Caco-2 (cell line): ENCODE results near the gene PMEPA1. TPM values are rescaled to one million over a fixed set of nuclear protein-coding genes. Genes with fewer than 3 reads are reported as not detected.

ENCODE experiments used
- BruUV-seq: library from RNA; stranded (reverse); fragments of 400-500 nt; replicated peaks from 2 replicates; lab custom pipeline; 2021; lab: Mats Ljungman, UMichigan
- CTCF ChIA-PET: fragments of 300-600 bp; sonication (Branson Sonifier 250); formaldehyde crosslinking; loops from one replicate; lab custom pipeline; 2022; ENCODE audit warnings: antibody characterized with exemption; lab: Charles Lee
- POLR2A ChIA-PET: fragments of 300-600 bp; sonication (Branson Sonifier 250); formaldehyde crosslinking; loops from one replicate; lab custom pipeline; 2022; ENCODE audit warnings: antibody characterized with exemption; lab: Charles Lee
- DNase-seq, 2 experiments: peaks; one replicate each; pipeline versions ENCODE4 v3.0.0 to v3.0.0-alpha.2; 2020 to 2022
- H3K27me3 ChIP-seq: replicated peaks from 2 replicates; pipeline ENCODE4 v1.6.0; 2011; ENCODE audit warnings: low read length; ENCODE audit not compliant: control insufficient read depth, insufficient read depth
- H3K36me3 ChIP-seq: 2 replicates; pipeline ENCODE4 v1.5.1; 2011; ENCODE audit warnings: low read length; ENCODE audit not compliant: control insufficient read depth, insufficient read depth
- H3K4me1 ChIP-seq: fragments of 250-450 bp; sonication (Bioruptor Pico); 2 replicates; pipeline ENCODE4 v1.5.1; 2020; ENCODE audit warnings: mild to moderate bottlenecking
- H3K4me3 ChIP-seq: 2 replicates; pipeline ENCODE4 v1.5.1; 2011; ENCODE audit warnings: low read depth, mild to moderate bottlenecking, control low read depth, low read length
- H3K9me3 ChIP-seq: fragments of 250-450 bp; sonication (Bioruptor Pico); 2 replicates; pipeline ENCODE4 v1.5.1; 2020; ENCODE audit warnings: mild to moderate bottlenecking, moderate library complexity
- H3K27ac Mint-ChIP-seq: one replicate; pipeline ENCODE4 v1.8.0; 2022; ENCODE audit warnings: mixed read lengths; ENCODE audit not compliant: unreplicated experiment
- H3K27me3 Mint-ChIP-seq: one replicate; pipeline ENCODE4 v1.8.0; 2022; ENCODE audit warnings: mixed read lengths; ENCODE audit not compliant: insufficient read depth, unreplicated experiment
- H3K36me3 Mint-ChIP-seq: one replicate; pipeline ENCODE4 v1.8.0; 2022; ENCODE audit warnings: mild to moderate bottlenecking, mixed read lengths; ENCODE audit not compliant: insufficient read depth, unreplicated experiment
- H3K4me1 Mint-ChIP-seq: one replicate; pipeline ENCODE4 v1.8.0; 2022; ENCODE audit warnings: low read depth, mixed read lengths; ENCODE audit not compliant: unreplicated experiment
- H3K4me3 Mint-ChIP-seq: one replicate; pipeline ENCODE4 v1.8.0; 2022; ENCODE audit warnings: mild to moderate bottlenecking, moderate library complexity, mixed read lengths; ENCODE audit not compliant: unreplicated experiment
- H3K9me3 Mint-ChIP-seq: one replicate; pipeline ENCODE4 v1.8.0; 2022; ENCODE audit warnings: mixed read lengths; ENCODE audit not compliant: unreplicated experiment
- CTCF ChIP-seq, 2 experiments: fragments of 200-600 bp in 1 of 2; IDR thresholded peaks; 1 replicate in 1 of 2; 2 replicates in 1 of 2; pipeline versions ENCODE4 v1.5.1 to v1.8.0; 2011 to 2022; ENCODE audit warnings: antibody characterized with exemption in 1 of 2, control low read depth in 1 of 2, inconsistent platforms in 1 of 2, low read depth in 1 of 2, low read length in 1 of 2, mild to moderate bottlenecking in 1 of 2, moderate library complexity in 1 of 2; ENCODE audit not compliant: insufficient read depth in 1 of 2, severe bottlenecking in 1 of 2, unreplicated experiment in 1 of 2
- intact Hi-C: fragments of 100-400 bp; cut with micrococcal nuclease; formaldehyde crosslinking; loops from one replicate; pipeline ENCODE4 v1.10.0; 2022; ENCODE audit not compliant: unreplicated experiment
- total RNA-seq: library from RNA; stranded (reverse); gene quantifications from 2 replicates; pipeline ENCODE4 v1.2.3, GENCODE V29; 2022

Gene PMEPA1
- total RNA-seq, 1 experiment from 2014 or later = 3.3 TPM

DNA sequence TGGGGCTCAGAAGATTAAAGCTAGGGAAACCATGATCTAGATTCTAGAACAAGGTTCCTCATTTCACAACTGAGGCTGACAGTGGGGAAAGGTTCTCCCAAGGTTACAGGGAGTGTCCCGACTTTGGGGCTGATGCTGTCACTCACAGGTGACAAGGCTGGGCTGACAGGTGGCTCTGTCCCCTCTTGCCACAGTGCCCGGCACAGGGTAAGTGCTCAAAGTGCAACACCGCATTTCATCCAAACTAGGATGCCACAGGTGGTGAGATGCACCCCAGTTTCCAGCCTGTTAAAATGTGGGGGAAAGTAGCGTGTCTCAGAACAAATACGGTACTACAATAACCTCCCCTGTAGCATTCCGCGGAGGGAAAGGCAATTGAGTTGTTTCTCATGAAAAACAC lies 97.4 kb downstream of the PMEPA1 start:
- no TSS peak for BruUV-seq
- POLR2A ChIA-PET = no interaction called here
- Mint-ChIP-seq H3K4me1 (no peaks in the 10 kb centered on the region), H3K4me3 (no peak overlapping the region), H3K36me3 (no peaks in the 10 kb centered on the region), H3K27me3 (peaks cover 32% of the 10 kb centered on the region), H3K27ac (no peak overlapping the region), H3K9me3 (no peaks in the 10 kb centered on the region)
- Histone ChIP-seq H3K9me3 (no peaks in the 10 kb centered on the region), H3K27me3 (no peaks in the 10 kb centered on the region), H3K36me3 (no peaks in the 10 kb centered on the region), H3K4me3 (no peak overlapping the region), H3K4me1 (no peaks in the 10 kb centered on the region)
- intact Hi-C loops = no loop called here
- peak in 1 of 2 experiments; percentile 34 for DNase-seq
- no peak for TF ChIP-seq CTCF (IDR thresholded peaks at IDR 0.05; ENCODE audit: insufficient read depth in 1 of 2, low read depth in 1 of 2, low read length in 1 of 2, severe bottlenecking in 1 of 2, unreplicated experiment in 1 of 2)
- CTCF ChIA-PET = interaction anchor here (0.9 kb wide), 1 partner anchor 69 kb away, joined by 3 read pairs; no protein-coding TSS in a partner anchor

DNA sequence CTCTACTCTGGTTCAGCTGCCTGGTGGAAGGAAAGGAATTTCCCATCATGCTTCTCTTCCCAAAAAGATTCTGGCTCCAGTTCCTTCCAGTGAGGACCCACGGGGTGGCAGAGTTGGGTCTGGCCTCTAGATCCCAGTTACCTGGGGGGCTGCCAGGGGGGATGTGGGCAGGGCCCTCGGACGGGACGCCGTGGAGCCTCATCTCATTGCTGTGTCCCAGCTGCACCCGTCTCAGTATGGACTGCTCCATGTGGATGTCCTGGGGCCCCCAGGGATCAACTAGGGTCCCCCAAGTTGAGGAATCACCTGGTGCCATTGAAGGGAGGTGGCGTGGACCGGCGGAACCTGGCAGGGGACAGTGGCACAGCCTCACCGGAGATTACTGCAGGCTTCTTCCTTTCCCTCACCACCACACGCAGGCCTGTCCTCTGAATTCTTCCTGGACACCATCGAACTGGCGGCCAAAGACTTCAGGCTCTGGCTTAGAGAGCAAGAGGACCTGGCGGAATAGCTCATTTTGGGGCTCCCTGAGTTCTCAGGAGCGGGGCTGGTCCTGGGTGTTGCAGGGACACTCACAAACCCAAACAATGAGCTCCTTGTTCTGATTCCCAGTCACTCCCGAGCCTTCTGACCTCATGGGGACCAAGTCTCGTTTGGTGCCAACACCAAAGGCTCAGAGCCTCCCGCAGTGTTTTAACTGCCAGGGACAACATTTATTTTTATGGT lies 98.1 kb downstream of the PMEPA1 start:
- Histone ChIP-seq H3K4me3 (no peak overlapping the region), H3K4me1 (no peaks in the 10 kb centered on the region), H3K9me3 (no peaks in the 10 kb centered on the region), H3K27me3 (no peaks in the 10 kb centered on the region), H3K36me3 (no peaks in the 10 kb centered on the region)
- Mint-ChIP-seq H3K36me3 (no peaks in the 10 kb centered on the region), H3K4me1 (no peaks in the 10 kb centered on the region), H3K9me3 (no peaks in the 10 kb centered on the region), H3K27me3 (peaks cover 29% of the 10 kb centered on the region), H3K27ac (no peak overlapping the region), H3K4me3 (no peak overlapping the region)
- no peak for TF ChIP-seq CTCF (IDR thresholded peaks at IDR 0.05; ENCODE audit: insufficient read depth in 1 of 2, low read depth in 1 of 2, low read length in 1 of 2, severe bottlenecking in 1 of 2, unreplicated experiment in 1 of 2)
- DNase-seq = peak in 1 of 2 experiments; percentile 41
- intact Hi-C loops = no loop called here
- POLR2A ChIA-PET = no interaction called here
- no TSS peak for BruUV-seq
- CTCF ChIA-PET = interaction anchor here (0.9 to 1.0 kb wide), 2 partner anchors 17 to 68 kb away, joined by 3 read pairs; no protein-coding TSS in a partner anchor

GRCh38 chr20:57610261-57610952 lies 99.4 kb downstream of the PMEPA1 start:
- no TSS peak for BruUV-seq
- H3K27me3 Mint-ChIP-seq = peaks cover 28% of the 10 kb centered on the region
- no peaks in the 10 kb centered on the region for H3K9me3 Mint-ChIP-seq
- ChIA-PET CTCF (interaction anchor here (0.5 kb wide), 1 partner anchor 73 kb away, joined by 3 read pairs; no protein-coding TSS in a partner anchor), POLR2A (no interaction called here)
- H3K4me3 Mint-ChIP-seq = no peak overlapping the region
- no peak for TF ChIP-seq CTCF (IDR thresholded peaks at IDR 0.05; ENCODE audit: insufficient read depth in 1 of 2, low read depth in 1 of 2, low read length in 1 of 2, severe bottlenecking in 1 of 2, unreplicated experiment in 1 of 2)
- Histone ChIP-seq H3K4me1 (no peaks in the 10 kb centered on the region), H3K27me3 (no peaks in the 10 kb centered on the region), H3K9me3 (no peaks in the 10 kb centered on the region), H3K36me3 (no peaks in the 10 kb centered on the region), H3K4me3 (no peak overlapping the region)
- H3K27ac Mint-ChIP-seq = no peak overlapping the region
- no peaks in the 10 kb centered on the region for H3K36me3 Mint-ChIP-seq
- intact Hi-C loops = no loop called here
- peak in 1 of 2 experiments; percentile 44 for DNase-seq
- H3K4me1 Mint-ChIP-seq = no peaks in the 10 kb centered on the region
